ENCODE measurements around the gene SLFNL1.

SLFNL1 gene

GRCh38 chr1:41013024-41013423 is 8.5 kb downstream of the SLFNL1 start:
- Mint-ChIP-seq H3K27ac (no peak overlapping the region), H3K36me3 (peaks cover 14% of the 10 kb centered on the region), H3K27me3 (no peaks in the 10 kb centered on the region), H3K4me3 (no peak overlapping the region), H3K9me3 (ENCODE audit: low read depth) (no peaks in the 10 kb centered on the region), H3K4me1 (ENCODE audit: low read depth) (peaks cover 11% of the 10 kb centered on the region)

- no peaks in the 10 kb centered on the region for H3K9me3 Mint-ChIP-seq (ENCODE audit: low read depth)
- no peak overlapping the region for H3K27ac Mint-ChIP-seq
- peaks cover 16% of the 10 kb centered on the region for H3K36me3 Mint-ChIP-seq
- no peaks in the 10 kb centered on the region for H3K27me3 Mint-ChIP-seq
- H3K4me3 Mint-ChIP-seq: no peak overlapping the region
- H3K4me1 Mint-ChIP-seq (ENCODE audit: low read depth): peaks cover 11% of the 10 kb centered on the region
Observed at GRCh38 chr1:41010345-41010744, 11.2 kb downstream of the SLFNL1 start.

- Mint-ChIP-seq H3K4me3 (no peak overlapping the region), H3K27me3 (no peaks in the 10 kb centered on the region), H3K4me1 (ENCODE audit: low read depth) (peaks cover 11% of the 10 kb centered on the region), H3K9me3 (ENCODE audit: low read depth) (no peaks in the 10 kb centered on the region), H3K27ac (no peak overlapping the region), H3K36me3 (peaks cover 16% of the 10 kb centered on the region)
Observed at GRCh38 chr1:41009466-41009865, 12.1 kb downstream of the SLFNL1 start.

- Mint-ChIP-seq H3K27ac (no peak overlapping the region), H3K4me1 (ENCODE audit: low read depth) (peaks cover 17% of the 10 kb centered on the region), H3K36me3 (peaks cover 18% of the 10 kb centered on the region), H3K27me3 (no peaks in the 10 kb centered on the region), H3K4me3 (no peak overlapping the region), H3K9me3 (ENCODE audit: low read depth) (no peaks in the 10 kb centered on the region)
Observed at GRCh38 chr1:41006942-41007865, 14.3 kb downstream of the SLFNL1 start.

- Mint-ChIP-seq H3K27ac (no peak overlapping the region), H3K4me1 (ENCODE audit: low read depth) (peaks cover 22% of the 10 kb centered on the region), H3K4me3 (no peak overlapping the region), H3K36me3 (peaks cover 16% of the 10 kb centered on the region), H3K27me3 (no peaks in the 10 kb centered on the region), H3K9me3 (ENCODE audit: low read depth) (no peaks in the 10 kb centered on the region)
Observed at GRCh38 chr1:41005876-41006275, 15.6 kb downstream of the SLFNL1 start.

- Mint-ChIP-seq H3K4me1 (ENCODE audit: low read depth) (peaks cover 24% of the 10 kb centered on the region), H3K27ac (peak overlapping the region; percentile 54), H3K9me3 (ENCODE audit: low read depth) (no peaks in the 10 kb centered on the region), H3K36me3 (peaks cover 18% of the 10 kb centered on the region), H3K4me3 (peak overlapping the region; percentile 51), H3K27me3 (no peaks in the 10 kb centered on the region)
Observed at GRCh38 chr1:41003640-41004220, 17.8 kb downstream of the SLFNL1 start.

- H3K36me3 Mint-ChIP-seq: peaks cover 18% of the 10 kb centered on the region
- peak overlapping the region; percentile 54 for H3K27ac Mint-ChIP-seq
- peak overlapping the region; percentile 51 for H3K4me3 Mint-ChIP-seq
- H3K9me3 Mint-ChIP-seq (ENCODE audit: low read depth): no peaks in the 10 kb centered on the region
- H3K27me3 Mint-ChIP-seq: no peaks in the 10 kb centered on the region
- H3K4me1 Mint-ChIP-seq (ENCODE audit: low read depth): peaks cover 24% of the 10 kb centered on the region
Observed at GRCh38 chr1:41003127-41003639, 18.3 kb downstream of the SLFNL1 start.

- no peak overlapping the region for H3K4me3 Mint-ChIP-seq
- no peak overlapping the region for H3K27ac Mint-ChIP-seq
- H3K27me3 Mint-ChIP-seq: no peaks in the 10 kb centered on the region
- peaks cover 14% of the 10 kb centered on the region for H3K36me3 Mint-ChIP-seq
- peaks cover 22% of the 10 kb centered on the region for H3K4me1 Mint-ChIP-seq (ENCODE audit: low read depth)
- H3K9me3 Mint-ChIP-seq (ENCODE audit: low read depth): no peaks in the 10 kb centered on the region
Observed at GRCh38 chr1:40998668-40999067, 22.9 kb downstream of the SLFNL1 start.

- Mint-ChIP-seq H3K27ac (no peak overlapping the region), H3K4me3 (no peak overlapping the region), H3K4me1 (ENCODE audit: low read depth) (peaks cover 6% of the 10 kb centered on the region), H3K36me3 (peaks cover 11% of the 10 kb centered on the region), H3K9me3 (ENCODE audit: low read depth) (no peaks in the 10 kb centered on the region), H3K27me3 (no peaks in the 10 kb centered on the region)
Observed at GRCh38 chr1:40997096-40997495, 24.4 kb downstream of the SLFNL1 start.

- no peak overlapping the region for H3K4me3 Mint-ChIP-seq
- peak overlapping the region; percentile 8 for H3K27ac Mint-ChIP-seq
- H3K27me3 Mint-ChIP-seq: no peaks in the 10 kb centered on the region
- peaks cover 13% of the 10 kb centered on the region for H3K4me1 Mint-ChIP-seq (ENCODE audit: low read depth)
- no peaks in the 10 kb centered on the region for H3K9me3 Mint-ChIP-seq (ENCODE audit: low read depth)
- H3K36me3 Mint-ChIP-seq: peaks cover 39% of the 10 kb centered on the region
Observed at GRCh38 chr1:40989066-40989465, 32.5 kb downstream of the SLFNL1 start.

- Mint-ChIP-seq H3K27me3 (no peaks in the 10 kb centered on the region), H3K36me3 (peaks cover 43% of the 10 kb centered on the region), H3K4me1 (ENCODE audit: low read depth) (peaks cover 19% of the 10 kb centered on the region)
Observed at GRCh38 chr1:40988280-40988679, 33.2 kb downstream of the SLFNL1 start.

GRCh38 chr1:40987439-40988276 is 33.9 kb downstream of the SLFNL1 start:
- Mint-ChIP-seq H3K9me3 (ENCODE audit: low read depth) (no peaks in the 10 kb centered on the region), H3K27ac (peak overlapping the region; percentile 64), H3K36me3 (peaks cover 43% of the 10 kb centered on the region), H3K27me3 (no peaks in the 10 kb centered on the region), H3K4me3 (no peak overlapping the region), H3K4me1 (ENCODE audit: low read depth) (peaks cover 26% of the 10 kb centered on the region)

More at GRCh38 chr1:40988280-40988679, 33.2 kb downstream of the SLFNL1 start:
- H3K9me3 Mint-ChIP-seq (ENCODE audit: low read depth): no peaks in the 10 kb centered on the region
- H3K27ac Mint-ChIP-seq: no peak overlapping the region
- H3K4me3 Mint-ChIP-seq: no peak overlapping the region

GRCh38 chr1:40986956-40987355 is 34.6 kb downstream of the SLFNL1 start:
- Mint-ChIP-seq H3K27ac (no peak overlapping the region), H3K4me3 (no peak overlapping the region), H3K9me3 (ENCODE audit: low read depth) (no peaks in the 10 kb centered on the region), H3K27me3 (no peaks in the 10 kb centered on the region), H3K36me3 (peaks cover 41% of the 10 kb centered on the region), H3K4me1 (ENCODE audit: low read depth) (peaks cover 31% of the 10 kb centered on the region)

GRCh38 chr1:40986328-40986783 is 35.2 kb downstream of the SLFNL1 start:
- H3K27ac Mint-ChIP-seq: peak overlapping the region; percentile 47
- no peak overlapping the region for H3K4me3 Mint-ChIP-seq
- peaks cover 40% of the 10 kb centered on the region for H3K36me3 Mint-ChIP-seq
- H3K4me1 Mint-ChIP-seq (ENCODE audit: low read depth): peaks cover 37% of the 10 kb centered on the region
- no peaks in the 10 kb centered on the region for H3K9me3 Mint-ChIP-seq (ENCODE audit: low read depth)
- no peaks in the 10 kb centered on the region for H3K27me3 Mint-ChIP-seq
